Spleen (tissue), 7 donors: ENCODE data around the gene SLC22A2.

Experiments used
- POLR2AphosphoS5 ChIP-seq, 3 donors: sonication (generic); formaldehyde crosslinking; IDR thresholded peaks; one replicate each; pipeline ENCODE4 v1.5.1; 2017; ENCODE audit warnings: antibody characterized with exemption in 3 of 3
- TF ChIP-seq, protein P1 (sequence below), 11 experiments: fragments of 200-600 bp in 7 of 11; fragments of 450-650 bp in 4 of 11; sonication (generic) in 4 of 11; IDR thresholded peaks in 8 of 11; conservative IDR thresholded peaks in 3 of 11; 1 replicate in 7 of 11; 2 replicates in 4 of 11; pipeline versions ENCODE4 v1.4.0 to v1.8.0; 2016 to 2021; ENCODE audit warnings: antibody characterized with exemption in 11 of 11, inconsistent platforms in 4 of 11, mild to moderate bottlenecking in 1 of 11
- donor health status: DM: no; HTN: no; CAD: no; lungs with moderate emphysema.
- donor health status: DM: no; HTN: no; CAD: no.
- donor health status: DM: no; HTN: no; CAD: no.

DNA sequence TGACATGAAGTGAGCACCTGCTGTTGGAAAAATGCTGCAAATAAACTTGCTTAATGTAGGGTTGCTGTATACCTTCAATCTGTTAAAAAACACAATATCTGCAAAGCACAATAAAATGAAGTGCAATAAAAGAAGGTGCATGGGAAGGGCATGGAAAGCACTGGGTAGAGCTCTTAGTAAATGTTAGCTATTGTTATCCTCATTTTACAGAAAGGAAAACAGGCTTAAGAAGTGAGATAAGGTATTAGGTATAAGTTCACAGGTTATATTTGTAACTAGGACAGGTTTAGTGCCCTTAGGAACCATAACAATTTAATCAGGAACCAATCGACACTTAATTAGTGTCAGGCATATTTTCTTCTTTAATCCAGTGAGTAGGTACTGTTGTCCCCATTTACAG is 36.7 kb downstream of the SLC22A2 start:
- no peak for TF ChIP-seq POLR2AphosphoS5 (IDR thresholded peaks at IDR 0.05)
- TF ChIP-seq, protein P1, sequence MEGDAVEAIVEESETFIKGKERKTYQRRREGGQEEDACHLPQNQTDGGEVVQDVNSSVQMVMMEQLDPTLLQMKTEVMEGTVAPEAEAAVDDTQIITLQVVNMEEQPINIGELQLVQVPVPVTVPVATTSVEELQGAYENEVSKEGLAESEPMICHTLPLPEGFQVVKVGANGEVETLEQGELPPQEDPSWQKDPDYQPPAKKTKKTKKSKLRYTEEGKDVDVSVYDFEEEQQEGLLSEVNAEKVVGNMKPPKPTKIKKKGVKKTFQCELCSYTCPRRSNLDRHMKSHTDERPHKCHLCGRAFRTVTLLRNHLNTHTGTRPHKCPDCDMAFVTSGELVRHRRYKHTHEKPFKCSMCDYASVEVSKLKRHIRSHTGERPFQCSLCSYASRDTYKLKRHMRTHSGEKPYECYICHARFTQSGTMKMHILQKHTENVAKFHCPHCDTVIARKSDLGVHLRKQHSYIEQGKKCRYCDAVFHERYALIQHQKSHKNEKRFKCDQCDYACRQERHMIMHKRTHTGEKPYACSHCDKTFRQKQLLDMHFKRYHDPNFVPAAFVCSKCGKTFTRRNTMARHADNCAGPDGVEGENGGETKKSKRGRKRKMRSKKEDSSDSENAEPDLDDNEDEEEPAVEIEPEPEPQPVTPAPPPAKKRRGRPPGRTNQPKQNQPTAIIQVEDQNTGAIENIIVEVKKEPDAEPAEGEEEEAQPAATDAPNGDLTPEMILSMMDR (IDR thresholded peaks at IDR 0.05 in 8 of 11, conservative IDR thresholded peaks at IDR 0.05 in 3 of 11) = no peak
